PC-9 (cell line): Measurements from ENCODE around the gene ENTPD3. TPM values are rescaled to one million over a fixed set of nuclear protein-coding genes. Genes with fewer than 3 reads are reported as not detected.

ENCODE experiments used
- BruUV-seq: library from RNA; stranded (reverse); fragments of 400-500 nt; replicated peaks from 2 replicates; lab custom pipeline; 2021; lab: Mats Ljungman, UMichigan
- CTCF ChIA-PET: fragments of 300-600 bp; sonication (Branson Sonifier 250); formaldehyde crosslinking; loops from one replicate; lab custom pipeline; 2022; ENCODE audit warnings: antibody characterized with exemption; lab: Charles Lee
- POLR2A ChIA-PET: fragments of 300-600 bp; sonication (Branson Sonifier 250); formaldehyde crosslinking; loops from one replicate; lab custom pipeline; 2022; ENCODE audit warnings: antibody characterized with exemption; ENCODE audit not compliant: unreplicated experiment; lab: Charles Lee
- DNase-seq, 2 experiments: peaks; one replicate each; pipeline versions ENCODE4 v3.0.0 to v3.0.0-alpha.2; 2015 to 2022; ENCODE audit warnings: mixed read lengths in 1 of 2
- H2AFZ ChIP-seq: fragments of 200-600 bp; sonication (generic); 2 replicates; pipeline ENCODE4 v1.8.1; 2017; ENCODE audit warnings: antibody characterized with exemption
- H3F3A ChIP-seq: fragments of 200-600 bp; sonication (generic); 2 replicates; pipeline ENCODE4 v1.8.1; 2017; ENCODE audit warnings: antibody characterized with exemption, mild to moderate bottlenecking, low read depth; ENCODE audit not compliant: insufficient read depth
- H3K27ac ChIP-seq: fragments of 200-600 bp; sonication (generic); 2 replicates; pipeline ENCODE4 v1.6.1; 2016; ENCODE audit warnings: mixed run types
- H3K27me3 ChIP-seq: fragments of 200-600 bp; sonication (generic); 2 replicates; pipeline ENCODE4 v1.6.1; 2016; ENCODE audit warnings: low read depth, mixed run types; ENCODE audit not compliant: insufficient read depth
- H3K36me3 ChIP-seq: fragments of 200-600 bp; sonication (generic); 2 replicates; pipeline ENCODE4 v1.6.1; 2016; ENCODE audit warnings: low read depth, mixed run types
- H3K4me1 ChIP-seq: fragments of 200-600 bp; sonication (generic); replicated peaks from 2 replicates; pipeline ENCODE4 v1.6.1; 2016; ENCODE audit warnings: mixed run types; ENCODE audit not compliant: insufficient read depth
- H3K4me2 ChIP-seq: fragments of 200-600 bp; sonication (generic); 2 replicates; pipeline ENCODE4 v1.6.1; 2017; ENCODE audit warnings: mixed run types
- H3K4me3 ChIP-seq: fragments of 200-600 bp; sonication (generic); 2 replicates; pipeline ENCODE4 v1.6.1; 2016; ENCODE audit warnings: mixed run types
- H3K79me2 ChIP-seq: fragments of 200-600 bp; sonication (generic); 2 replicates; pipeline ENCODE4 v1.6.1; 2017; ENCODE audit warnings: low read depth, mixed run types
- H3K9me2 ChIP-seq: fragments of 200-600 bp; sonication (generic); 2 replicates; pipeline ENCODE4 v1.8.1; 2017; ENCODE audit warnings: mild to moderate bottlenecking; ENCODE audit not compliant: insufficient read depth
- H3K9me3 ChIP-seq: fragments of 200-600 bp; sonication (generic); 2 replicates; pipeline ENCODE4 v1.8.1; 2016; ENCODE audit warnings: low read depth; ENCODE audit not compliant: insufficient read depth
- H4K20me1 ChIP-seq: fragments of 200-600 bp; sonication (generic); 2 replicates; pipeline ENCODE4 v1.8.1; 2017; ENCODE audit not compliant: insufficient read depth
- CTCF ChIP-seq: fragments of 200-600 bp; sonication (generic); conservative IDR thresholded peaks from 2 replicates; pipeline ENCODE4 v1.6.1; 2017; ENCODE audit warnings: mixed run types, antibody characterized with exemption, mild to moderate bottlenecking, moderate library complexity
- EZH2 ChIP-seq: fragments of 200-600 bp; sonication (generic); IDR thresholded peaks from 2 replicates; pipeline ENCODE4 v1.8.0; 2017; ENCODE audit warnings: antibody characterized with exemption, low read depth
- intact Hi-C: fragments of 100-400 bp; cut with micrococcal nuclease; formaldehyde crosslinking; loops from one replicate; pipeline ENCODE4 v1.10.0; 2022; ENCODE audit not compliant: unreplicated experiment
- total RNA-seq: library from RNA; stranded (reverse); gene quantifications from 2 replicates; pipeline ENCODE4 v1.2.3, GENCODE V29; 2021

ENTPD3 gene
- total RNA-seq, 1 experiment from 2014 or later = not detected

GRCh38 chr3:40452876-40453730, 66.1 kb downstream of the ENTPD3 start:
- H3K27me3 ChIP-seq = no peaks in the 10 kb centered on the region
- H3K36me3 ChIP-seq = peaks cover 5% of the 10 kb centered on the region
- intact Hi-C loops = loop anchor here (1.0 to 5.0 kb wide), 2 partner anchors 71 to 126 kb away; partner anchors contain the start of gene ZNF621
- peak overlapping the region; percentile 59 for H3K4me3 ChIP-seq
- no TSS peak for BruUV-seq
- H3K9me3 ChIP-seq = no peaks in the 10 kb centered on the region
- H3K79me2 ChIP-seq = peaks cover 23% of the 10 kb centered on the region
- no peaks in the 10 kb centered on the region for H3K9me2 ChIP-seq
- H3F3A ChIP-seq = peaks cover 23% of the 10 kb centered on the region
- ChIA-PET CTCF (no interaction called here), POLR2A (interaction anchor here (0.6 kb wide), 1 partner anchor 1362 kb away, joined by 3 read pairs; no protein-coding TSS in a partner anchor)
- TF ChIP-seq EZH2 = no peak
- TF ChIP-seq CTCF = no peak
- H2AFZ ChIP-seq = peak overlapping the region; percentile 86
- 0 out of 2 replicates have a peak, but pooled peaks cover 3% of the 10 kb centered on the region for H4K20me1 ChIP-seq
- DNase-seq = peak; percentile 95 to 97
- H3K27ac ChIP-seq = peak overlapping the region; percentile 52
- H3K4me1 ChIP-seq = peaks cover 33% of the 10 kb centered on the region
- H3K4me2 ChIP-seq = peak overlapping the region; percentile 94

GRCh38 chr3:40453933-40454332, 66.9 kb downstream of the ENTPD3 start:
- peaks cover 41% of the 10 kb centered on the region for H3K4me1 ChIP-seq
- no TSS peak for BruUV-seq
- peaks cover 12% of the 10 kb centered on the region for H3K36me3 ChIP-seq
- peaks cover 9% of the 10 kb centered on the region; the same call in 1 of the 2 replicates for H4K20me1 ChIP-seq
- ChIA-PET POLR2A (no interaction called here), CTCF (no interaction called here)
- no peak overlapping the region for H3K27ac ChIP-seq
- no peaks in the 10 kb centered on the region for H3K9me2 ChIP-seq
- H3K79me2 ChIP-seq = peaks cover 31% of the 10 kb centered on the region
- intact Hi-C loops = loop anchor here (1.0 to 5.0 kb wide), 2 partner anchors 70 to 127 kb away; partner anchors contain the start of gene ZNF621
- H3F3A ChIP-seq = peaks cover 31% of the 10 kb centered on the region
- peak overlapping the region; percentile 59; the same call in 1 of the 2 replicates for H3K4me3 ChIP-seq
- H3K9me3 ChIP-seq = no peaks in the 10 kb centered on the region
- H3K27me3 ChIP-seq = no peaks in the 10 kb centered on the region
- H2AFZ ChIP-seq = no peak overlapping the region; the same call in 1 of the 2 replicates
- peak overlapping the region; percentile 94 for H3K4me2 ChIP-seq
- no peak for DNase-seq
- TF ChIP-seq EZH2 = no peak
- no peak for TF ChIP-seq CTCF

GRCh38 chr3:40455328-40455727, 68.3 kb downstream of the ENTPD3 start:
- ChIA-PET CTCF (no interaction called here), POLR2A (no interaction called here)
- intact Hi-C loops = loop anchor here (5.0 kb wide), 1 partner anchor 742 kb away; the partner anchor contains the start of gene CTNNB1
- no TSS peak for BruUV-seq
- Histone ChIP-seq H3K4me1 (peaks cover 47% of the 10 kb centered on the region), H3K36me3 (peaks cover 24% of the 10 kb centered on the region), H3K79me2 (peaks cover 43% of the 10 kb centered on the region), H3K4me2 (no peak overlapping the region), H3F3A (peaks cover 44% of the 10 kb centered on the region), H4K20me1 (peaks cover 21% of the 10 kb centered on the region), H3K9me2 (no peaks in the 10 kb centered on the region), H2AFZ (no peak overlapping the region), H3K27ac (no peak overlapping the region), H3K27me3 (no peaks in the 10 kb centered on the region), H3K4me3 (no peak overlapping the region), H3K9me3 (no peaks in the 10 kb centered on the region)
- no peak for DNase-seq
- TF ChIP-seq CTCF = no peak
- no peak for TF ChIP-seq EZH2
